K562 (cell line): ENCODE data around the gene NEDD8. TPM values are rescaled to one million over a fixed set of nuclear protein-coding genes. Genes with fewer than 3 reads are reported as not detected.

Experiments
- CBFA2T3 ChIP-seq: fragments of 450-650 bp; IDR thresholded peaks from 2 replicates; pipeline ENCODE4 v1.6.1; 2017
- NCOA2 ChIP-seq, 2 experiments: fragments of 450-650 bp; IDR thresholded peaks; 2 replicates each; pipeline ENCODE4 v1.6.1; 2018; ENCODE audit warnings: mild to moderate bottlenecking in 2 of 2, moderate library complexity in 1 of 2; ENCODE audit not compliant: partially characterized antibody in 2 of 2
- NCOA6 ChIP-seq: fragments of 450-650 bp; IDR thresholded peaks from 2 replicates; pipeline ENCODE4 v1.6.1; 2017; ENCODE audit warnings: mild to moderate bottlenecking
- NFIC ChIP-seq: fragments of 450-650 bp; IDR thresholded peaks from 2 replicates; pipeline ENCODE4 v1.6.1; 2017; ENCODE audit warnings: mild to moderate bottlenecking, inconsistent platforms
- PCBP1 ChIP-seq: fragments of 200-400 bp; formaldehyde crosslinking; IDR thresholded peaks from 2 replicates; pipeline ENCODE4 v1.6.1; 2018; ENCODE audit warnings: mild to moderate bottlenecking, low read depth, low read length; ENCODE audit not compliant: poor library complexity, severe bottlenecking
- PHF8 ChIP-seq: fragments of 200-600 bp; sonication (generic); IDR thresholded peaks from 2 replicates; pipeline ENCODE4 v1.6.1; 2012; ENCODE audit warnings: mixed run types, mild to moderate bottlenecking, inconsistent platforms, low read length, moderate library complexity, borderline replicate concordance
- POLR2AphosphoS5 ChIP-seq: IDR thresholded peaks from 2 replicates; pipeline ENCODE4 v1.6.1; 2011; ENCODE audit warnings: mild to moderate bottlenecking, low read depth, low read length, moderate library complexity; ENCODE audit not compliant: control insufficient read depth, insufficient read depth
- POLR3G ChIP-seq: IDR thresholded peaks from 2 replicates; pipeline ENCODE4 v1.6.1; 2011; ENCODE audit not compliant: insufficient read length, insufficient replicate concordance; ENCODE audit errors: extremely low read depth
- RBM17 ChIP-seq: fragments of 200-400 bp; formaldehyde crosslinking; IDR thresholded peaks from 2 replicates; pipeline ENCODE4 v1.6.1; 2017; ENCODE audit warnings: low read depth, mild to moderate bottlenecking, low read length, borderline replicate concordance
- SPI1 ChIP-seq: IDR thresholded peaks from 2 replicates; pipeline ENCODE4 v1.6.1; 2011; ENCODE audit warnings: low read depth, low read length, control low read depth, borderline replicate concordance
- SRSF9 ChIP-seq: fragments of 200-400 bp; formaldehyde crosslinking; IDR thresholded peaks from 2 replicates; pipeline ENCODE4 v1.6.1; 2017; ENCODE audit warnings: low read depth, low read length, borderline replicate concordance
- TEAD2 ChIP-seq: fragments of 450-650 bp; IDR thresholded peaks from 2 replicates; pipeline ENCODE4 v1.6.1; 2016; ENCODE audit warnings: missing genetic modification characterization, control low read depth, missing compliant biosample characterization
- U2AF2 ChIP-seq: fragments of 200-400 bp; formaldehyde crosslinking; optimal IDR thresholded peaks from 2 replicates; pipeline ENCODE3; 2017; ENCODE audit warnings: low read depth, mild to moderate bottlenecking, low read length
- ZC3H4 ChIP-seq: sonication (generic); formaldehyde crosslinking; IDR thresholded peaks from 2 replicates; pipeline ENCODE4 v1.9.0; 2021; ENCODE audit warnings: missing genetic modification reagents, borderline replicate concordance
- ZNF75A ChIP-seq: fragments of 450-650 bp; formaldehyde crosslinking; IDR thresholded peaks from 2 replicates; pipeline ENCODE4 v1.4.0; 2020; ENCODE audit warnings: mild to moderate bottlenecking
- polyA plus RNA-seq, 8 experiments: library from polyadenylated mRNA; depleted of rRNA in 4 of 8; stranded (reverse) in 5 of 8; unstranded in 3 of 8; fragments of >200 nt; fragmentation: Nextera tagmentation in 2 of 8; fragmentation: Illumina TruSeq in 1 of 8; extraction: Ambion mirVana in 2 of 8; extraction: Trizol in 1 of 8; gene quantifications; 2 replicates each; pipeline versions ENCODE4 v1.2.1 to v1.2.3, GENCODE V29; 2011 to 2014; ENCODE audit warnings: inconsistent platforms in 1 of 8, missing spikeins in 1 of 8
- total RNA-seq, 7 experiments: library from RNA; depleted of rRNA in 6 of 7; stranded (reverse); fragments of >200 nt in 6 of 7; fragmentation: Illumina TruSeq in 2 of 7; extraction: Trizol in 2 of 7; gene quantifications; 2 replicates each; pipeline versions ENCODE4 v1.2.1 to v1.2.3, GENCODE V29; 2011 to 2021; ENCODE audit warnings: low replicate concordance in 1 of 7
- TF ChIP-seq, protein P1 (sequence below): IDR thresholded peaks from 2 replicates; pipeline ENCODE4 v1.6.1; 2016; ENCODE audit warnings: missing genetic modification characterization, missing compliant biosample characterization

The NEDD8 gene
- total and polyA plus RNA-seq, 9 of the 15 experiments (the other 6 are each of a cell fraction or from before 2014, with no cell fraction given): 142 to 691 (median 260) TPM

DNA sequence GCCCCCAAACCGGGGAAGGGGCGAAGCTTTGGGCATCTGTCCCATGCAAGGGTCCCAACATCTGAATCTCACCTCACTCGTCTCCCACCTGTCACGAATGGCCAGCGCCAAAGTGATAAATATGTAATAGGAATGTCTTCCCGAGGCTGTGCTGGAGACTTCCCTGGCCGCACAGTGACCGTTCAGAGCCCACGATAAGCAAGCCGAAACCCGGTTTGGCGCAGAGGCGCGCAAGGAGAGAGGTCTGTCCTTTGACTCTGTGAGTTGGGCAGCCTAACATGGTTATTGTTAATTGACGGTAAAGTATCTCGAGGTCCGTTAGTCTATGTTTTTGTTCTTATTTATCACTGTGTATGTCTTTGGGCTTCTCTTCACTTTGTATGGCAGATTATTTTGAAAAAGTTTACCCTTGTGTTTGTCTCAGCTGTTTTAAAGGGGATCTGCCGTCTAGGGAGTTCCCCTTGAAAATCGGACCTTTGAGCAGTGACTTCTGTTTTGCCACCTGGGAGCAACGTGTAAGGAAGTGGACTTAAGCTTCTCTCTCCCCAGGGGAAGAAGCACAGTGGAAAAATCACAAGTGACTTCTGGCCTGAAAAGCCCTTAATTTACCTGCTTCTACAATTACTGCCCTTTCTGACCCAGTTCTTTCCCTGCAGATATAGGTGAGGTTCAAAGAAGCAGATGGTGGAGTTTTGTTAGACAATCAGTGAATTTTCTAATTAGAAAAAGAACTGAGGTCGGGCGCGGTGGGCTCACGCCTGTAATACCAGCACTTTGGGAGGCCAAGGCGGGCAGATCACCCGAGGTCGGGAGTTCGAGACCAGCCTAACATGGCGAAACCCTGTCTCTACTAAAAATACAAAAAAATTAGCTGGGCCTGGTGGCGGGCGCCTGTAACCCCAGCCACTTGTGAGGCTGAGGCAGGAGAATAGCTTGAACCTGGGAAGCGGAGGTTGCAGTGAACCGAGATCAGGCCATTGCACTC, 35.8 kb downstream of the NEDD8 start (continued):
- TF ChIP-seq, protein P1, sequence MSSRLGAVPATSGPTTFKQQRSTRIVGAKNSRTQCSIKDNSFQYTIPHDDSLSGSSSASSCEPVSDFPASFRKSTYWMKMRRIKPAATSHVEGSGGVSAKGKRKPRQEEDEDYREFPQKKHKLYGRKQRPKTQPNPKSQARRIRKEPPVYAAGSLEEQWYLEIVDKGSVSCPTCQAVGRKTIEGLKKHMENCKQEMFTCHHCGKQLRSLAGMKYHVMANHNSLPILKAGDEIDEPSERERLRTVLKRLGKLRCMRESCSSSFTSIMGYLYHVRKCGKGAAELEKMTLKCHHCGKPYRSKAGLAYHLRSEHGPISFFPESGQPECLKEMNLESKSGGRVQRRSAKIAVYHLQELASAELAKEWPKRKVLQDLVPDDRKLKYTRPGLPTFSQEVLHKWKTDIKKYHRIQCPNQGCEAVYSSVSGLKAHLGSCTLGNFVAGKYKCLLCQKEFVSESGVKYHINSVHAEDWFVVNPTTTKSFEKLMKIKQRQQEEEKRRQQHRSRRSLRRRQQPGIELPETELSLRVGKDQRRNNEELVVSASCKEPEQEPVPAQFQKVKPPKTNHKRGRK: no peak
- TF ChIP-seq NFIC: peak; percentile 44
- no peak for TF ChIP-seq PCBP1
- TF ChIP-seq RBM17: no peak
- no peak for TF ChIP-seq NCOA2 (IDR thresholded peaks at IDR 0.05; ENCODE audit: partially characterized antibody in 2 of 2)
- no peak for TF ChIP-seq ZNF75A (CRISPR knock-in tag)
- no peak for TF ChIP-seq U2AF2
- no peak for TF ChIP-seq POLR2AphosphoS5
- TF ChIP-seq ZC3H4 (CRISPR knock-in tag): no peak
- TF ChIP-seq NCOA6: peak; percentile 74; the same call in 1 of the 2 replicates
- TF ChIP-seq SPI1: peak; percentile 69; the same call in 1 of the 2 replicates
- TF ChIP-seq SRSF9: no peak
- no peak for TF ChIP-seq TEAD2 (tag)
- no peak for TF ChIP-seq CBFA2T3
- TF ChIP-seq POLR3G: no peak
- TF ChIP-seq PHF8: no peak
